Esophagus muscularis mucosa (tissue), 4 donors: ENCODE data around the gene F2R. TPM values are rescaled to one million over a fixed set of nuclear protein-coding genes. Genes with fewer than 3 reads are reported as not detected.

Source experiments
- DNase-seq: peaks from one replicate; pipeline ENCODE4 v3.0.0-alpha.2; 2017; ENCODE audit errors: extremely low spot score
- H3K27ac ChIP-seq, 4 donors: fragments of 200-600 bp; sonication (generic); replicated peaks in 1 of 4; 1 replicate in 3 of 4; 2 replicates in 1 of 4; pipeline ENCODE4 v1.5.1; 2016 to 2019; ENCODE audit warnings: mild to moderate bottlenecking in 1 of 4
- H3K27me3 ChIP-seq, 4 donors: fragments of 200-600 bp; sonication (generic); one replicate each; pipeline versions ENCODE4 v1.5.1 to v1.6.0; 2016 to 2019
- H3K36me3 ChIP-seq, 4 donors: fragments of 200-600 bp; sonication (generic); one replicate each; pipeline ENCODE4 v1.5.1; 2016 to 2019
- H3K4me1 ChIP-seq, 4 donors: fragments of 200-600 bp; sonication (generic); one replicate each; pipeline ENCODE4 v1.5.1; 2016 to 2019
- H3K4me3 ChIP-seq, 4 donors: fragments of 200-600 bp; sonication (generic); 1 replicate in 2 of 4; 2 replicates in 2 of 4; pipeline ENCODE4 v1.5.1; 2016 to 2019; ENCODE audit warnings: mild to moderate bottlenecking in 4 of 4, moderate library complexity in 1 of 4
- H3K9me3 ChIP-seq, 4 donors: fragments of 200-600 bp; sonication (generic); 1 replicate in 3 of 4; 2 replicates in 1 of 4; pipeline ENCODE4 v1.5.1; 2016 to 2019
- CTCF ChIP-seq, 3 experiments: fragments of 200-600 bp in 2 of 3; fragments of 450-650 bp in 1 of 3; sonication (generic) in 2 of 3; IDR thresholded peaks; one replicate each; pipeline ENCODE4 v1.5.1; 2017 to 2019; ENCODE audit warnings: antibody characterized with exemption in 3 of 3, mild to moderate bottlenecking in 2 of 3, moderate library complexity in 1 of 3
- EP300 ChIP-seq: sonication (generic); formaldehyde crosslinking; IDR thresholded peaks from one replicate; pipeline ENCODE4 v1.6.1; 2017; ENCODE audit warnings: antibody characterized with exemption
- POLR2A ChIP-seq: fragments of 450-650 bp; IDR thresholded peaks from one replicate; pipeline ENCODE4 v1.6.1; 2017; ENCODE audit warnings: antibody characterized with exemption, moderate library complexity, mild to moderate bottlenecking, low read depth
- POLR2AphosphoS5 ChIP-seq, 2 donors: sonication (generic); formaldehyde crosslinking; IDR thresholded peaks; one replicate each; pipeline ENCODE4 v1.6.1; 2017; ENCODE audit warnings: antibody characterized with exemption in 2 of 2
- WGBS: methylation state at CpG from one replicate; pipeline ENCODE4 v1.1.5; 2018; 5-methylcytosine and 5-hydroxymethylcytosine counted together
- intact Hi-C: fragments of 100-400 bp; cut with DNase I; formaldehyde crosslinking; loops from one replicate; pipeline ENCODE4 v1.15.1; 2023
- total RNA-seq, 4 donors: library from RNA; depleted of rRNA; stranded (reverse); fragments of >200 nt; gene quantifications; one replicate each; pipeline versions ENCODE4 v1.1.0 to v1.2.1, GENCODE V29; 2016

Gene F2R
- total RNA-seq, 4 donors from 2014 or later = 12.1 to 14.1 (median 13.9) TPM

- 96% methylated on average over 5 of the region's 5 CpGs for WGBS
- no peak for DNase-seq
- Histone ChIP-seq H3K27ac (no peak overlapping the region), H3K4me3 (no peak overlapping the region), H3K9me3 (peaks cover 0 to 21% (median 14%) of the 10 kb centered on the region in 4 donors), H3K36me3 (peaks cover 0 to 11% (median 0%) of the 10 kb centered on the region in 4 donors), H3K27me3 (no peaks in the 10 kb centered on the region), H3K4me1 (no peaks in the 10 kb centered on the region)
- TF ChIP-seq EP300 = no peak
- TF ChIP-seq CTCF (IDR thresholded peaks at IDR 0.05) = no peak
- no peak for TF ChIP-seq POLR2A
- intact Hi-C loops = no loop called here
Measured at GRCh38 chr5:76729373-76730290, 13.7 kb downstream of the F2R start.

DNA sequence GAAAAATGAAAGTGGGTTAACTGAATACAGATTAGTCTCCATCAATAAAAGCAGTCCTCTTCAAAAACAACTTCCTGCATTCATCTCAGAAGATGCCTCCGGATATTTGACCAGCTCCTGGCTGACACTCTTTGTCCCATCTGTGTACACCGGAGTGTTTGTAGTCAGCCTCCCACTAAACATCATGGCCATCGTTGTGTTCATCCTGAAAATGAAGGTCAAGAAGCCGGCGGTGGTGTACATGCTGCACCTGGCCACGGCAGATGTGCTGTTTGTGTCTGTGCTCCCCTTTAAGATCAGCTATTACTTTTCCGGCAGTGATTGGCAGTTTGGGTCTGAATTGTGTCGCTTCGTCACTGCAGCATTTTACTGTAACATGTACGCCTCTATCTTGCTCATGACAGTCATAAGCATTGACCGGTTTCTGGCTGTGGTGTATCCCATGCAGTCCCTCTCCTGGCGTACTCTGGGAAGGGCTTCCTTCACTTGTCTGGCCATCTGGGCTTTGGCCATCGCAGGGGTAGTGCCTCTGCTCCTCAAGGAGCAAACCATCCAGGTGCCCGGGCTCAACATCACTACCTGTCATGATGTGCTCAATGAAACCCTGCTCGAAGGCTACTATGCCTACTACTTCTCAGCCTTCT, 16.6 kb downstream of the F2R start:
- Histone ChIP-seq H3K9me3 (peaks cover 0 to 21% (median 14%) of the 10 kb centered on the region in 4 donors), H3K4me1 (peaks cover 0 to 6% (median 1%) of the 10 kb centered on the region in 4 donors), H3K4me3 (no peak overlapping the region), H3K27ac (no peak overlapping the region), H3K27me3 (no peaks in the 10 kb centered on the region), H3K36me3 (peaks cover 0 to 11% (median 0%) of the 10 kb centered on the region in 4 donors)
- TF ChIP-seq POLR2AphosphoS5 (IDR thresholded peaks at IDR 0.05) (no peak), CTCF (IDR thresholded peaks at IDR 0.05) (no peak), POLR2A (no peak), EP300 (no peak)
- 90% methylated on average over 15 of the region's 15 CpGs for WGBS
- intact Hi-C loops = no loop called here
- DNase-seq = no peak

DNA sequence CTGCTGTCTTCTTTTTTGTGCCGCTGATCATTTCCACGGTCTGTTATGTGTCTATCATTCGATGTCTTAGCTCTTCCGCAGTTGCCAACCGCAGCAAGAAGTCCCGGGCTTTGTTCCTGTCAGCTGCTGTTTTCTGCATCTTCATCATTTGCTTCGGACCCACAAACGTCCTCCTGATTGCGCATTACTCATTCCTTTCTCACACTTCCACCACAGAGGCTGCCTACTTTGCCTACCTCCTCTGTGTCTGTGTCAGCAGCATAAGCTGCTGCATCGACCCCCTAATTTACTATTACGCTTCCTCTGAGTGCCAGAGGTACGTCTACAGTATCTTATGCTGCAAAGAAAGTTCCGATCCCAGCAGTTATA, 17.1 kb downstream of the F2R start:
- WGBS = 92% methylated on average over 13 of the region's 13 CpGs

More for the DNA sequence above, 17.1 kb downstream of the F2R start:
- H3K4me1 ChIP-seq = peaks cover 0 to 6% (median 1%) of the 10 kb centered on the region in 4 donors
- no peaks in the 10 kb centered on the region for H3K27me3 ChIP-seq
- H3K9me3 ChIP-seq = peaks cover 0 to 21% (median 14%) of the 10 kb centered on the region in 4 donors
- no peak overlapping the region for H3K27ac ChIP-seq
- DNase-seq = no peak
- no peak overlapping the region for H3K4me3 ChIP-seq
- intact Hi-C loops = no loop called here
- H3K36me3 ChIP-seq = peaks cover 0 to 11% (median 0%) of the 10 kb centered on the region in 4 donors
- no peak for TF ChIP-seq CTCF (IDR thresholded peaks at IDR 0.05)
- no peak for TF ChIP-seq POLR2A
- TF ChIP-seq EP300 = no peak
- no peak for TF ChIP-seq POLR2AphosphoS5 (IDR thresholded peaks at IDR 0.05)
